ENCODE data around the gene NUDT3.
"Not testable (repeated sequence)": the region's sequence is repeated elsewhere in the genome, so short reads cannot be mapped to it uniquely, and the experiment has no call there.

NUDT3 gene

DNA sequence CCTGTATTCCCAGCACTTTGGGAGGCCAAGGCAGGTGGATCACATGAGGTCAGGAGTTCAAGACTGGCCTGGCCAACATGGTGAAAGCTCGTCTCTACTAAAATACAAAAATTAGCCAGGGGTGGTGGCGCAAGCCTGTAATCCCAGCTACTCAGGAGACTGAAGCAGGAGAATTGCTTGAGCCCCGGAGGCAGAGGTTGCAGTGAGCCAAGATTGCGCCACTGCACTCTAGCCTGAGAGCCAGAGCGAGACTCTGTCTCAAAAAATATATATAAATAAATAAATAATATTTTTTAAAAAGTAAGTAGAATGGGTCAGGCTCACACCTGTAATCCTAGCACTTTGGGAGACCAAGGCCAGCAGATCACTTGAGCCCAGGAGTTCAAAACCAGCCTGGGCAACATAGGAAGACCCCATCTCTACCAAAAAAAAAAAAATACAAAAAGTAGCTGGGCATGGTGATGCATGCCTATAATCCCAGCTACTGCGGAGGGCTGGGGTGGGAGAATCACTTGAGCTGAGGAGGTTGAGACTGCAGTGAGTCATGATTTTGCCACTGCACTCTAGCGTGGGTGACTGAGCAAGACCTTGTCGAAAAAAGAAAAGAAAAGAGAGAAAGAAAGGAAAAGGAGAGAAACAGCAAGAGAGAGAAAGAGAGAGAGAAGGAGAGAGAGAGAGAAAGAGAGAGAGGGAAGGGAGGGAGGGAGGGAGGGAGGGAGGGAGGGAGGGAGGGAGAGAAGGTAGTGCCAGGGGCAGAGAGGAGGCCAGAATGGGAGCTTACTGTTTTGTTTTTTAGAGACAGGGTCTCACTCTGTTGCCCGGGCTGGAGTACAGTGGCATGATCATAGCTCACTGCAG, 26.5 kb downstream of the NUDT3 start:
- not testable (repeated sequence) for DNase-seq

DNA sequence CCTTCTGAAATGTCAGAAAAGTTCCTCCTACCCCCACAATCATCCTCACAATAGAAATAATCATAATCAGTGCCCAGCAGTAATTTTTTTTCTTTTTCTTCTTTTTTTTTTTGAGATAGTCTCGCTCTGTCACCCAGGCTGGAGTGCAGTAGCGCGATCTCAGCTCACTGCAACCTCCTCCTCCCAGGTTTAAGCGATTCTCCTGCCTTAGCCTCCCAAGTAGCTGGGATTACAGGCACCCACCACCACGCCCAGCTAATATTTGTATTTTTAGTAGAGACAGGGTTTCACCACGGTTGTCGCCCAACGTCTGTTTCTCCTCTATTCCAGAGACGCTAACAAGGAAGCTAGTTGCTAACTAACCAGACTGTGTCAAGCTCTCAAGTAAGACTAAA, 28.8 kb downstream of the NUDT3 start:
- not testable (repeated sequence) for DNase-seq

DNA sequence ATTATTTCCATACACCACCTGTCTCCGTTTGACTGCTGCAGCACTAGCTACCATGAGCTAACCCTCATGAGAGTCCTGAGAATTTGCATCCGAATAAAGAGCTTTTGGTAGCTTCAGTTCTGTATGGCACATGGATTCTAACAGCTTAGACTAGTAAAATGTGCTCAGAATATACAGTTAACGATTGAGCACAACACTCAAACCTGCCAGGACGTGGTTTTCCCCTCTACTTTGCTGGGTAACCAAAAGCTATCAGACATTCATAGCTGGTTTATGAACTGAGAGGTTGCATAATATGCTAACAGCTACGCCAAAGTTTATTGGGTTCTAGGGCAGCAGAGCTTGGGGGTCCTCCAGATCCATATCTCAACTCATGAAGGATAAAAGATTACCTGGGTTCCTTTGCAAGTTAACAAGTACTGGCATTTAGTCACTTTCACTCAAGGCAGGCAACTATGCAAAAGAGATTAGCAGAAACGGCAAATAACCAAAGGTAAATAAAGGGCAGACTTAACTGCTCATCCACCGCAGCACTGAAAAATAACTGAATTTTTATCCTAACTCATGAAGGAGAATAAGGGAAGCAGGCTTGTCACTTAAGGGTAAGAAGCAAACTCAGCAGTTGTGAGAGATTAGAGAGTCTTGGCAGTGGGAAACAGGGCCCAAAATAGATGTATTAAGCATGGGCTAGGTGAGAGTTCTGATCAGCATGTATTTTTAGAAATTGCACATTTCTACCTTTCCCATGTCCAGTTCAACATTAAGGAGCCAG, 29.4 kb downstream of the NUDT3 start:
- no peak for DNase-seq

DNA sequence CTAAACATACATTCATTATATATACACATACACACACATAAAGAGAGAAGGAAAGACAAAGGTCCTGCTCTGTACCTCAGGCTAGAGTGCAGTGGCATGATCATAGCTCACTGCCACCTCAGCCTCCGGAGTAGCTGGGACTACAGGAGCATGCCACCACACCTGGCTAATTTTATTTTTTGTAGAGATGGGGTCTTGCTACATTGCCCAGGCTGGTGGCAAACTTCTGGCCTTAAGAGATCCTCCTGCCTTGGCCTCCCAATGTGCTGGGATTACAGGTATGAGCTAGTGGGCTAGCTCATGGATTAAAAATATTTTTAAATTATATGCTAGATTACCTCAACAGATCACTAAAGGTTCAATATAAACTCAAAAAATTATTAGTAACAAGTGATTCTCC, 30.3 kb downstream of the NUDT3 start:
- DNase-seq, result no peak

DNA sequence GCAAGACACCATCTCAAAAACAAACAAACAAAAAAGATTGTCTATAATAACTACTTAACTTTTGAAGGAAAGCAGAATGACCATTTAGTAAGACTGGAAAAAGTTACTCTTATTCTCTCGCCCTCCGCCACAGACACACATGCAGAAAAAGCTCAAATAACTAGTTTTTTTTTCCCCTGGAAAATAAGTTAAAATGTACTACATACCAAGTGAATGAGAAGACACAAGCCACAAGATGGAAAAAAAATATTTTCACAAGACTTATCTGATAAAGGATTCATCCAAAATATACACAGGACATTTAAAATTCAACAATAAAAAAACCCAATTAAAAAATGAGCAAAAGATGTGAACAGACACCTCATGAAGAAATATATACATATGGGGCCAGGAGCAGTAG, 31.9 kb downstream of the NUDT3 start:
- DNase-seq, result no peak

DNA sequence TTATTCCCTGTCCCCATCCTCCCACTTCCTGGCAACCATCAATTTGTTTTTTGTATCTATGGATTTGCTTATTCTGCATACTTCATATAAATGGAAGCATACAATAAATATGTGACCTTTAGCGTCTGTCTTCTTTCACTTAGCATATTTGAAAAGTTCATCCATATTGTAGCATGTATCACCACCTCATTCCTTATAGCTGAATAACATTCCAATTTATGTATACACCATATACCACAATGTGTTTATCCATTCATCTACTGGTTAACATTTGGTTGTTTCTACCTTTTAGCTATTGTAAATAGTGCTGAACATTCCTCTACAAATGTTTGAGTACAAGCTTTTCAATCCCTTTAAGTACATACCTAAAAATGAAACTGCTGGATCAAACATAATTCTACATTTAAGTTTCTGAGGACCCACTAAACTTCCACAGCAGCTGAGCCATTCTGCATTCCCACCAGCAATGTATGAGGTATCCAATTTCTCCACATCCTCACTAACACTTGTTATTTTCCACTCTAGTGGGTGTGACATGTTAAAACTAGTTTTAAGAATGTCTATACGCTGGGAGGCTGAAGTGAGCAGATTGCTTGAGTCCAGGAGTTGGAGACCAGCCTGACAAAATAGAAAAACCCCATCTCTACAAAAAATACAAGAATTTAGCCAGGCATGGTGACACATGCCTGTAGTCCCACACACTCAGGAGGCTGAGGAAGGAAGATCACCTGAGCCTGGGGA, 32.9 kb downstream of the NUDT3 start:
- DNase-seq, result peak; percentile 78

DNA sequence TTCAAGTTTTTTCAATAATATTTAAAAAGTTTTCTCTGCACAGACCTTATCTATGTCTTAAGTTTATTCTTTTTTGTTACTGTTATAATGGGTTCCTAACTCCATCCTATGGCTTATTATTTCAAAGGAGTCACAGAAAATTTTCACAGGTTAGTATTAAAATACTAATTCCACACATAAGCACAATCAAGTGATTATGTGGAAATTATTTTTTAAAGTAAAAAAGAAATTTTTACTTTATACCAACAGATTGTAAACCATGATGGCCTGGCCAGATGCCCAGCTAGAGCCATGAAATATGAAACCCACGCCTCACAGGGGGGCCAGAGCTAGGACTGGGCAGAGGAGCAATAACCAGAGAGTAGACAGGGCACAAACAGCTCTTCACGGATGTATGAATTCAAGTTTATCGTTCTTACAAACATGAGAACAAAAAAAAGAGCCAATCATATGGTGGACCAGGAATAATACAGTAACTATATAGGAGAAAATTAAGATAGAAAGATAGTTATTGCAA, 34.0 kb downstream of the NUDT3 start:
- DNase-seq, result peak; percentile 86

DNA sequence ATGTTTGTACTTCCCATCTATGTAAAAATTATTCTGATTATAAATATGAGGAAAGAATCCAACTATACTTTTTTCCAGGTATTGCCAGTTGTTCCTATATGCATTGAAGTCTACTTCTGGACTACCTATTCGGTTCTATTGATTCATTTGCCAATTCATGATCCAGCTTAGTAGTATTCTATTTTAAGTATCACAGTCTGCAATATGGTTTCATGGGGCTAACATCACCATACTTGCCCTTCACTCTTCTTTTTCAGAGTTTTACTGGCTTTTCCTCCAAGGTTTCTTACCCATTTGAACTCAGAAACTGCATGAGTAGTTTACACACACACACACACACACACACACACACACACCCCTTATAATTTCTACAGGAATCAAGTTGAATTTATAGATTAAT, 34.5 kb downstream of the NUDT3 start:
- DNase-seq, result no peak

DNA sequence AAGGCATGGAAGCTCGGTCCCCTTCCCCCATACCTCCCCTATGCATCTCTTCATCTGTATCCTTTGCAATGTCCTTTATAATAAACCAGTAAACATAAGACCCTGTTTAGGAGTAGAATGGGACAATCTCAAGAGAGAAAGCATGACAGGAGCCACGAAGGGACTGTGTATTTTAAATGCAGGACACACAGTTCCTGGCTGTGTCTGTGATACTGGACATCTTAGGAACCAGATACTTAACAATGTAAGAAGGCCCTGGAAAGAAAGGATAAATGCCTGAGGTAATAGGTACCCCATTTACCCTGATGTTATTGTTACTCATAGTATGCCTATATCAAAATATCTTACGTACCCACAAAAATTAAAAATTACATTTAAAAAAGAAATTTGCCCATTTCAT, 36.6 kb downstream of the NUDT3 start:
- no peak for DNase-seq

DNA sequence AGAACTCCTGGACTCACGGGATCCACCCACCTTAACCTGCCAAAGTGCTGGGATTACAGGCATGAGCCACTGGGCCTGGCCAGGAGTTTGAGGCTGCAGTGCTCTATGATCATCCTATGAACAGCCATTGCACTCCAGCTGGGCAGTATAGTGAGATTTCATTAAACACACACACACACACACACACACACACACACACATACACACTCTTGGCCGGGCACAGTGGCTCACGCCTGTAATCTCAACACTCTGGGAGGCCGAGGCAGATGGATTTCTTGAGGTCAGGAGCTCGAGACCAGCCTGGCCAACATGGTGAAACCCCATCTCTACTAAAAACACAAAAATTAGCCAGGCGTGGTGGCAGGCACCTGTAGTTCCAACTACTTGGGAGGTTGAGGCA, 38.2 kb downstream of the NUDT3 start:
- DNase-seq, result not testable (repeated sequence)

DNA sequence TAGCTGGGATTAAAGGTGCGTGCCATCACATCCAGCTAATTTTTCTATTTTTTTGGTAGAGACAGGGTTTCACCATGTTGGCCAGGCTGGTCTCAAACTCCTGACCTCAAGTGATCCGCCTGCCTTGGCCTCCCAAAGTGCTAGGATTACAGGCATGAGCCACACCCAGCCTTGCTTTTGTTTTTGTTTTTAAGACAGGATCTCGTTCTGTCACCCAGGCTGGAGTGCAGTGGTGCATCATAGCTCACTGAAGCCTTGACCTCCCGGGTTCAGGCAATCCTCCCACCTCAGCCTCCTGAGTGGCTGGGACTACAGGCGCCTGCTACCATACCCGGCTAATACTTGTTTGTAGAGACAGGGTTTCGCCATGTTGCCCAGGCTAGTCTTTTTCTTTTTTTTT, 38.9 kb downstream of the NUDT3 start:
- not testable (repeated sequence) for DNase-seq

DNA sequence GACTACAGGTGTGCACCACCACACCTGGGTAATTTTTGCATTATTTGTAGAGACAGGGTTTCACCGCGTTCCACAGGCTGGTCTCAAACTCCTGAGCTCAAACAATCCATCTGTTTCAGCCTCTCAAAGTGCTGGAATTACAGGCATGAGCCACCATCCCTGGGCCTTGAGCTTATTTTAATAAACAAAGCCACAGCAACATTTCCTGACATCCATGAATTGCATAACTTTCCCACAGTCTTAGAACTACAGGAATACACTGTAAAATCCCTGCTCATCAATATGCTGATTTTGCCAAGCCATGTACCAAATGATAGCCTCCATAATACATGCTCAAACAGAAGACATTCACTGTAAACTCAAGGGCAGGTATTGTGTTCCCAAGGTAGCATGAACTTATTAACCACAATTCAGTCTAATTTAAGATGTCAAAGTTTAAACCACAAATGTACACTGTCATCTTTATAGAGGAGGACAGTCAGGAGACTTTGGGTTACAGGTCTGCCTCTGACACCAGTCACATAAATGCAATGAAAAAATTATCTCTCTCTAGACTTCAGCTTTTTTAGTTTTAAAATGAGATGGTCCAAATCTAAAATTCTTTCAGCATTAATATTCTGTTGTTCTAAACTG, 40.0 kb downstream of the NUDT3 start:
- no peak for DNase-seq

DNA sequence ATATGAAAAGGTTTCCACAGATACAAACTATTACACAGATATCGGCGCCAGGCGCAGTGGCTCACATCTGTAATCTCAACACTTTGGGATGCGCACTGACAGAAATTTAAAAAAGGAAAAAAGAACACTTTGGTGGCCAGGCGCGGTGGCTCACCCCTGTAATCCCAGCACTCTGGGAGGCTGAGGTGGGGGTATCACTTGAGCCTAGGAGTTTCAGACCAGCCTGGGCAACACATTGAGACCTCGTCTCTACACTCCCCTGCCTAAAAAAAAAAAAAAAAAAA, 41.6 kb downstream of the NUDT3 start:
- no peak for DNase-seq

DNA sequence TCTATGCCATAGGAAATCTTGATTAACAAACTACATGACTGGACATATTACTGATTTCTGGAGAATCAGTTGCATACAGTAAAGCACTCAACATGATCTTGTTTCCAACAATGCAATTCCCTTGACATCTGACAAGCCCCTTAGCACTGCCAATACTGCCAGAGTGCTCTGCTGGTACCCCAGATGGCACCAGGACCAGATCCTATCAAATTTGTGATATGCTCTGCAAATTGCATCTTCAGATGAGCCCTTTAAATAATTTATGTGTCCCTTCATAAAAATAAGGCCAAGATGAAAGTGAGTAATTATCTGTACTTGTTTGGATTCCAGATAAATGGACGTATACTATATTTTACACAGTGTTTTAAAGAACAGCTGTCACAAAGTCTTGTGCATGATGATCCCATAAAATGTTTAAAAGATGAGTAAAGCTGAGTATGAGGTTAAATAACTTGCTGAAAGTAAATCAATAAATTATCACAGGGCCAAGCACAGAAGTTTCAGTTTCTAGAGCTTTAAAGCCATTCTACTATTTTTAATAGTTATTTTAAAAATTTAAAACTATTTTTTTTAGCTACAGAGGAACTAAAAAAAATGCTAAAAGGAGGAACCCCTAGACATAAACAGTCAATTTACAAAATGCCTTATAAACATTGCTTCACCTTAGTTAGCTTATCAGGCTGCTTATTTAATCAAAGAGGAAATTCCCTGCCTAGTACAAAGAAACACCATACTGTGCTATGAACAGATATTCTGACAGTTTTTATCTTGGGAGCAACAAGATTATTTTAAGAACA, 42.1 kb downstream of the NUDT3 start:
- DNase-seq, result peak; percentile 55

DNA sequence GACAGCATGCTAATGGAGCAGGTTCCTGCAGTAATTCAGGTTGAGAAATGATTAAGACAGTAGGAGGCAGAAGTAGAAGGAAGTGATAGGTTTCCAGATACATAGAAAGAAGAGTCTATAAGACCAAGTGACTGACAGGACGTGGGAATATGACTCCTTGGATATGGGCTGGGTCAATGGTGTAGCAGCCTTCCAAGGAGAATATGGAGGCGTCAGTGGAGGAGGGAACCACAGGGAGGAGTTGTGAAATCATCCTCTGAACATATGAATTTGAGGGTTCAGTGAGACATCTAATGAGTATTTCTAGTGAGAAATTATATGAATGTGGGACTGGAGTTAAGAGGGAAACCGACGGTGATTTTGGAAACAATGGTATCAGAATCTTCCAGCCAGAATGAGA, 43.3 kb downstream of the NUDT3 start:
- DNase-seq, result no peak

DNA sequence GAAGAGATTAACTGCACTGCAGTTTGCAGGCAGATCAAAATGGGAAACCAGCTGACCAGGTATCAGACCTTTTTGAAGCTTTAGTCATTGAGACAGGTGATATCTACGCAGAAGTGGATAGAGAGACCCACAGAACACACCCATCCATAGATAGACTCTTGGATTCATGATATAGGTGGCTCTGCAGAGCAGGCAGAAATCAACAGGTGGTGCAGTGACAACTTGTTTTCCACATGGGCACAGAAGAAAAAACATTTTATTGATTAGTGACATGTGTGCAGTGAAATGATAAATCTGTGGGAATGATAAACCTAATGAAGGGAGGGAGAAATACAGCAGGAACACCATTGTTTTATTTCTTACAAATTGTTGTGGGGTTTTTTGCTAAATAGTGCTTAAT, 45.2 kb downstream of the NUDT3 start:
- DNase-seq, result no peak

DNA sequence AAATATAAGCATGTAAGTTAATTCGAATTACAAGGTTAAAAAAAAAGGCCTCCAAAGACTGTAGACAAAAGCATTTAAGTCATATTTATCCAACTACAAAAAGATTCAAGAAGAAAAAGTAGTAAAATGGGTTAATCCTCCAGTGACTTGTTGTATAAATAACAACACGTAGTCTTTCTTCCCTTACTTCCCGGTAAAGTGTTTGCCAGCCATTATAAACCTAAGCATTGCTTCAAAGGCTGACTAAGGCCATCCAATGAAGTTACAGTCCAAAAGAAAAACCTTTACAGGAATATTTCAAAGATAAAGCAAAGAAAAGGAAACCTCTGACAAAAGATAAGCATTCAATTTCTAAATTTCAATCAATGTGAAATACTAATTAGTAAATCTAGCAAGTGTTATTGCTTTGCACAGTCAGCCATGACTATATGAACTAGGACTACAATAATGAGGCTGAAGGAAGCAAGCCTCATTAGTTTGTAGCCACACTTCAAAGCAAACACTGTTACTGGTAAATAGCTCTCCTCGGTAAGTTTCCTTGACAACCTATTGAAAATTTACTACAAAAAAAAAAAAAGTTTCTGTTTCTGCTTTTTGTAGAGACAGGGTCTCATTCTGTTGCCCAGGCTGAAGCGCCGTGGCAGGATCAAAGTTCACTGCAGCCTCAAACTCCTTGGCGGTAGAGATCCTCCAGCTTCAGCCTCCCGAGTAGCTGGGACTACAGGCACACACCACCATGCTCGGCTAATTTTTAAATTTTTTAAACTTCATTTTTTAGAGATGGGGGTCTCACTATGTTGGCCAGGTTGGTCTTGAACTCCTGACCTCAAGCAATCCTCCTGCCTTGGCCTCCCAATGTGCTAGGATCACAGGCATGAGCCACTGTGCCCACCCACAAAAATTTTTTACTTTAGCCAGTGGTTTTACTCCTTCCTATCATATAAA, 46.0 kb downstream of the NUDT3 start:
- DNase-seq, result no peak

DNA sequence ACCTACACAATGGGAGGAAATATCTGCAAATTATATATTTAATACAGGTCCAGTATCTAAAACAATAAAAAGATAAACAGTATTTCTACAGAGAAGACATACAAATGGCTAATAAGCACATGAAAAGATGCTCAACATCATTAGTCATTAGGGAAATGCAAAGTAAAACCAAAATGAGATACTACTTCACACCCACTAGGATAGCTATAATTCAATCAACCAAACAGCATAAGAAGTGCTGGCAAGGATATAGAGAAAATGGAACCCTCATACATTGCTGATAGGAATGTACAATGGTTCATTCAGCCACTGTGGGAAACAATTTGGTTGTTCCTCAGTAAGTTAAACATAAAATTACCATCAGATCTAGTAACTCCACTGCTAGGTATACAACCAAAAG, 48.7 kb downstream of the NUDT3 start:
- no peak for DNase-seq

DNA sequence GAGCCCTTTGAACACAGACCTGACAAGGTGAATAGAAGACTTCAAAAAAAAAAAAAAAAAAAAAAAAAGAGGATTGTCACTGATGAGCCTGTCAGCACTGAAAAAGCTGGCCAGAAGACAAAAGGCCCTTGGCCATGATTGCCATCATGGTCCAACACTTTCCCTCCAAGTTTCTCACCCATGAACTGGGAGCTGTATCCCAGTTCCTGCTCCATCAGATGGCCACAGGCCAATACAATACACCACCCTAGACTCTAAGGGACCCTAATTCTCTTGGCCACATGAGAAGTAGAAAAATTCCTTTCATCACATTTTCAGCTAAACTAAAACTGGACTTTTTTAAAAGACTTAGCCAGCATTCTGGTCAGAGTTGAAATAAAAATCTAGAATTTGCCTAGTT, 50.2 kb downstream of the NUDT3 start:
- DNase-seq, result no peak

DNA sequence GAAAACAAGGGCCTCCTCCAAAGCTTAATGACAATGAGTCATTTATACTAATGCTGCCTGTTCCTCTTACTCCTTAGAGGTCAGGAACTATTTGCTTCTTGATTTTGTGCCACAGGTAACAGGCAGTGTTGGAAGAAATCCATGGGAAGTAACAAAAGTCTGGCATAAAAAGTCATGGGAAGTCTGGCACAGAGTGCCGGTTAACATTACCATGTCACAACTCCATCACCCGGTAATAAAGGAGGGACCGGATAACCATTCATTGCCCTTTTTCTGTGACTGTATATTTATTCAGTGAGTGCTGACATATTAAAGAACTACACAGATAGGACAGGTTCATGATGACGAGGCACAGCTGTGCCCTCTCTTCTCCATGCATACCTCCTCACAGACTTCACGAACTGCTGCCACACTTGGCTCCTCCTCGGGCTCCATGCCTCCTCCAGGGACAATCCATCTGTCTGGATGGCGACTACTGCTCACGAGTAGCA, 50.9 kb downstream of the NUDT3 start:
- DNase-seq, result no peak

DNA sequence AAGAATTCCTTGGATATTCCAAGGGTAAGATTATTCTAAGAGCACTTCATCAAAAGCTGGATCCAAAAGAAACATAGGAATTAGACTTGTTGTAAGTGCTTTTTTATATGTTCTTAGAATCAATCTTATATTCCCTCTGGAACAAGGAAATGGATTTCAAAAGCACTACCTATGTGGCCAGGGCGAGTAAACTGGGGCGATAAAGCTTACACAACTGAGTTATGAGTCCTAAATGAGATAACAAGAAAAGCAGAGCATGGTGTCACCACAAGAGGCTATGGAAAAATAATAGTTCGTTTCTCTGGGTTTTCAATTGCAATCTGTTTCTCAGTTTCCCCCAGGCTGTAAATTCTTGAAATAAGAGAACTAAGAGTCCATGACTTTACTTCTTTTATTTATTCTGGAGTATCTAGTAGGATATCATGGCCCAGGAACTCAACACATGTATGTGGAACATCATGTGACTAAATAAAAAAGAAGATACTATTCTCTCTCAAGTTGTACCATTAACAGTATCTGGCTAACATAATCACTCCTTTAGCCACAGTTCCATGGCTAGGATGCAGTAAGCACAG, 51.5 kb downstream of the NUDT3 start:
- no peak for DNase-seq
